CD4-positive, alpha-beta T cell (primary cell): ENCODE data around the gene GNPTAB. TPM values are rescaled to one million over a fixed set of nuclear protein-coding genes. Genes with fewer than 3 reads are reported as not detected.
A peak's percentile ranks its signal among the peaks of the same experiment; 100 is the strongest.
"Not testable (repeated sequence)": the region's sequence is repeated elsewhere in the genome, so short reads cannot be mapped to it uniquely, and the experiment has no call there.

ENCODE experiments used
- ATAC-seq: fragments of 200-7000 bp; cut with Tn5 transposase; one replicate; pipeline ENCODE4 v1.10.0; 2022; ENCODE audit warnings: mild to moderate bottlenecking; ENCODE audit not compliant: poor library complexity
- CTCF ChIA-PET: fragments of 350-600 bp; sonication (Branson Sonifier 250); formaldehyde crosslinking; loops from one replicate; lab custom pipeline; 2021; ENCODE audit warnings: antibody characterized with exemption, inconsistent platforms; lab: Charles Lee
- POLR2A ChIA-PET: fragments of 350-600 bp; sonication (Branson Sonifier 250); formaldehyde crosslinking; loops from one replicate; lab custom pipeline; 2021; ENCODE audit warnings: antibody characterized with exemption, inconsistent platforms; lab: Charles Lee
- DNase-seq, 14 experiments: peaks; one replicate each; pipeline ENCODE4 v3.0.0-alpha.2; 2013 to 2020; ENCODE audit warnings: mixed read lengths in 2 of 14
- H3K27ac ChIP-seq, 2 donors: one replicate each; pipeline versions ENCODE4 v1.5.1 to v1.7.0; 2013; ENCODE audit warnings: low read length in 2 of 2, low read depth in 1 of 2, mild to moderate bottlenecking in 1 of 2
- H3K27me3 ChIP-seq, 2 experiments: 1 replicate in 1 of 2; 2 replicates in 1 of 2; pipeline versions ENCODE4 v1.6.1 to v1.7.0; 2013; ENCODE audit warnings: low read length in 2 of 2, control low read depth in 1 of 2, mild to moderate bottlenecking in 1 of 2, moderate library complexity in 1 of 2; ENCODE audit not compliant: insufficient read depth in 2 of 2, control insufficient read depth in 1 of 2
- H3K36me3 ChIP-seq: one replicate; pipeline ENCODE4 v1.6.1; 2013; ENCODE audit warnings: low read length, control low read depth; ENCODE audit not compliant: insufficient read depth
- H3K4me1 ChIP-seq: one replicate; pipeline ENCODE4 v1.6.1; 2013; ENCODE audit warnings: low read length, control low read depth; ENCODE audit not compliant: insufficient read depth
- H3K4me3 ChIP-seq: one replicate; pipeline ENCODE4 v1.5.1; 2013; ENCODE audit warnings: mild to moderate bottlenecking, low read length, moderate library complexity
- H3K9me3 ChIP-seq, 2 experiments: 1 replicate in 1 of 2; 2 replicates in 1 of 2; pipeline versions ENCODE4 v1.6.1 to v1.7.0; 2013; ENCODE audit warnings: low read length in 2 of 2, mild to moderate bottlenecking in 2 of 2, control low read depth in 1 of 2, moderate library complexity in 1 of 2; ENCODE audit not compliant: control insufficient read depth in 1 of 2, insufficient read depth in 1 of 2
- H3K27ac Mint-ChIP-seq: one replicate; pipeline ENCODE4 v1.8.0; 2020; ENCODE audit warnings: mixed read lengths
- H3K27me3 Mint-ChIP-seq: one replicate; pipeline ENCODE4 v1.8.0; 2021; ENCODE audit warnings: mixed read lengths
- H3K36me3 Mint-ChIP-seq: one replicate; pipeline ENCODE4 v1.8.0; 2021; ENCODE audit warnings: low read depth, mixed read lengths
- H3K4me1 Mint-ChIP-seq: one replicate; pipeline ENCODE4 v1.8.0; 2021; ENCODE audit warnings: low read depth, mixed read lengths
- H3K4me3 Mint-ChIP-seq: one replicate; pipeline ENCODE4 v1.8.0; 2020; ENCODE audit warnings: mild to moderate bottlenecking, mixed read lengths
- H3K9me3 Mint-ChIP-seq: one replicate; pipeline ENCODE4 v1.8.0; 2020; ENCODE audit warnings: mixed read lengths
- CTCF ChIP-seq: fragments of 200-600 bp; IDR thresholded peaks from one replicate; pipeline ENCODE4 v1.8.0; 2022; ENCODE audit warnings: antibody characterized with exemption, mild to moderate bottlenecking
- intact Hi-C, 2 experiments: fragments of 100-400 bp; cut with DNase I in 1 of 2; cut with micrococcal nuclease in 1 of 2; formaldehyde crosslinking; loops; one replicate each; pipeline versions ENCODE4 v1.15.1 to v1.9.0; 2023 to 2025; cut with DNase I, micrococcal nuclease
- total RNA-seq, 174 experiments: library from RNA in 2 of 174; stranded (reverse) in 2 of 174; gene quantifications; one replicate each; pipeline ENCODE4 v1.2.3 and lab custom pipeline; 2021 to 2026

GNPTAB gene
- total RNA-seq, 2 experiments from 2014 or later, result 38.2 to 43.8 TPM

- peaks cover 47% of the 10 kb centered on the region for H3K4me1 ChIP-seq
- no peak overlapping the region for H3K27ac ChIP-seq
- Mint-ChIP-seq H3K4me3 (peak overlapping the region; percentile 44), H3K4me1 (peaks cover 69% of the 10 kb centered on the region), H3K27me3 (no peaks in the 10 kb centered on the region), H3K36me3 (peaks cover 9% of the 10 kb centered on the region), H3K27ac (peak overlapping the region; percentile 83), H3K9me3 (no peaks in the 10 kb centered on the region)
- no peaks in the 10 kb centered on the region for H3K27me3 ChIP-seq
- ATAC-seq (peak; percentile 99), DNase-seq (peak; percentile 40 to 90 (median 56))
- ChIA-PET CTCF (interaction anchor here (0.7 to 2.7 kb wide), 11 partner anchors 10 to 126 kb away, joined by 3 to 23 read pairs (median 4); partner anchors contain the start of gene DRAM1), POLR2A (interaction anchor here (0.7 to 2.0 kb wide), 8 partner anchors 8 to 416 kb away, joined by 3 to 13 read pairs (median 5); partner anchors contain the start of gene ARL1)
- TF ChIP-seq CTCF, result peak; percentile 42
- intact Hi-C loops, result loop anchor here in 1 of 2 experiments (1.0 to 10.0 kb wide), 3 partner anchors 235 to 1682 kb away; partner anchors contain the start of genes BLTP3B, DEPDC4 and SCYL2
- no peaks in the 10 kb centered on the region for H3K9me3 ChIP-seq
- no peaks in the 10 kb centered on the region for H3K36me3 ChIP-seq
- no peak overlapping the region for H3K4me3 ChIP-seq
These were observed 6.9 kb downstream of the GNPTAB start for GRCh38 chr12:101823891-101824290.

GRCh38 chr12:101823039-101823438 is 7.7 kb downstream of the GNPTAB start:
- ATAC-seq (no peak), DNase-seq (no peak)
- H3K27me3 Mint-ChIP-seq, result no peaks in the 10 kb centered on the region
- Histone ChIP-seq H3K4me3 (no peak overlapping the region), H3K27ac (no peak overlapping the region), H3K27me3 (no peaks in the 10 kb centered on the region), H3K9me3 (no peaks in the 10 kb centered on the region), H3K36me3 (no peaks in the 10 kb centered on the region), H3K4me1 (peaks cover 39% of the 10 kb centered on the region)
- TF ChIP-seq CTCF, result no peak
- ChIA-PET CTCF (interaction anchor here (1.4 to 2.7 kb wide), 4 partner anchors 11 to 125 kb away, joined by 3 to 23 read pairs (median 8); no protein-coding TSS in a partner anchor), POLR2A (interaction anchor here (0.7 to 2.0 kb wide), 5 partner anchors 10 to 49 kb away, joined by 3 to 13 read pairs (median 7); no protein-coding TSS in a partner anchor)
- H3K36me3 Mint-ChIP-seq, result peaks cover 11% of the 10 kb centered on the region
- H3K4me3 Mint-ChIP-seq, result peak overlapping the region; percentile 8
- intact Hi-C loops, result loop anchor here in 1 of 2 experiments (5.0 to 10.0 kb wide), 2 partner anchors 1558 to 1681 kb away; partner anchors contain the start of genes BLTP3B, DEPDC4 and SCYL2
- H3K9me3 Mint-ChIP-seq, result no peaks in the 10 kb centered on the region
- H3K27ac Mint-ChIP-seq, result peak overlapping the region; percentile 83
- H3K4me1 Mint-ChIP-seq, result peaks cover 63% of the 10 kb centered on the region

GRCh38 chr12:101819467-101819866 is 11.3 kb downstream of the GNPTAB start:
- Mint-ChIP-seq H3K4me3 (no peak overlapping the region), H3K4me1 (peaks cover 37% of the 10 kb centered on the region), H3K9me3 (no peaks in the 10 kb centered on the region), H3K27ac (no peak overlapping the region), H3K27me3 (no peaks in the 10 kb centered on the region), H3K36me3 (peaks cover 11% of the 10 kb centered on the region)
- intact Hi-C loops, result no loop called here
- Histone ChIP-seq H3K27ac (no peak overlapping the region), H3K36me3 (no peaks in the 10 kb centered on the region), H3K4me3 (no peak overlapping the region), H3K4me1 (peaks cover 30% of the 10 kb centered on the region), H3K27me3 (no peaks in the 10 kb centered on the region), H3K9me3 (no peaks in the 10 kb centered on the region)
- TF ChIP-seq CTCF, result no peak
- ATAC-seq (no peak), DNase-seq (no peak)
- ChIA-PET CTCF (no interaction called here), POLR2A (interaction anchor here (1.1 kb wide), 1 partner anchor 11 kb away, joined by 3 read pairs; the partner anchor contains the start of gene GNPTAB)

- intact Hi-C loops, H3K27ac Mint-ChIP-seq, POLR2A ChIA-PET: not testable (repeated sequence)
These were observed 12.1 kb downstream of the GNPTAB start for GRCh38 chr12:101818689-101819088.

More at GRCh38 chr12:101818689-101819088, 12.1 kb downstream of the GNPTAB start:
- Mint-ChIP-seq H3K4me1 (peaks cover 31% of the 10 kb centered on the region), H3K36me3 (peaks cover 11% of the 10 kb centered on the region)
- H3K4me3 Mint-ChIP-seq, DNase-seq, H3K9me3 ChIP-seq, H3K27me3 Mint-ChIP-seq, H3K4me3 ChIP-seq, H3K9me3 Mint-ChIP-seq, ATAC-seq, H3K27me3 ChIP-seq, CTCF ChIA-PET, H3K36me3 ChIP-seq, H3K27ac ChIP-seq: not testable (repeated sequence)
- H3K4me1 ChIP-seq, result peaks cover 23% of the 10 kb centered on the region
